ENCODE data around the gene ANKMY1.
A peak's percentile ranks its signal among the peaks of the same experiment; 100 is the strongest.

Gene ANKMY1

GRCh38 chr2:240455647-240456446, 101.9 kb downstream of the ANKMY1 start:
- no peak for DNase-seq

- DNase-seq: no peak
Measured at GRCh38 chr2:240455272-240455646, 102.5 kb downstream of the ANKMY1 start.

DNA sequence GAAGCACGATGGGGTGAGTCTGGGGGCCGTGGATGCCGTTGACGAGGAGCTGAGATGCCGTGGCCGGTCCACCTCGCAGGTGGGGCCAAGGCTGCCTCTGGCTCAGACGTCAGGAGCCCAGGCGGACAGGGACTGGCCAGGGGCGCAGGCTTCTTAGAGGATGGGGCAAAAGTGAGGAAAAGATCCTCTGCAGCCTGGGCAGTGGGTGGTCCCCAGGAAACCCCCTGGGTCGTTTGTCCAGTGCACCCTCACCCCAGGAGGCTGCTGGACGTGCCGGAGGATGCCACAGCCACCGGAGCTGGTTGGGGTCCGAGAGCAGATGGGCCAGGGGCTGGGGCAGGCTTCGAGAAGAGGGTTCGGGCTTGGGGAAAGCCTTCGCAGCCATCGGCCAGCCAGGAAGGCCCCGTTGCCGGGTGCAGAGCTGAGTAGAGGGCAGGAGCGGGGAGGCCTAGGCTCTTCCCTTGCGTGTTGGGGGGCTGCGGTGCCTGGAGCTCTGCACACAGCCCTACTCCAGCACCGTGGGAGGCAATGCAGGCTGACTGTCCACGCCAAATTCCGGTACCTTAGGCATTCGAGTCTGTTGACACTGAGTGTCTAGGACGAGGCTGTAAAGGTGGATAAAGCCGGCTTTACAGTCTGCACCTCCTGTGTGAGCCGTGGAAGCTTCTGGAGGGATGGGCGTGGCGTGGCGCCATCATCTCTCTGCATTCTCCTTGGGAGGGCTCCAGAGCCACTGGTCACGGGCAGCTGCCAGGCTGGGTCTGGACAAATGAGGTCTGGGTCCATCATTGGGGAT, 103.5 kb downstream of the ANKMY1 start:
- no peak for DNase-seq

DNA sequence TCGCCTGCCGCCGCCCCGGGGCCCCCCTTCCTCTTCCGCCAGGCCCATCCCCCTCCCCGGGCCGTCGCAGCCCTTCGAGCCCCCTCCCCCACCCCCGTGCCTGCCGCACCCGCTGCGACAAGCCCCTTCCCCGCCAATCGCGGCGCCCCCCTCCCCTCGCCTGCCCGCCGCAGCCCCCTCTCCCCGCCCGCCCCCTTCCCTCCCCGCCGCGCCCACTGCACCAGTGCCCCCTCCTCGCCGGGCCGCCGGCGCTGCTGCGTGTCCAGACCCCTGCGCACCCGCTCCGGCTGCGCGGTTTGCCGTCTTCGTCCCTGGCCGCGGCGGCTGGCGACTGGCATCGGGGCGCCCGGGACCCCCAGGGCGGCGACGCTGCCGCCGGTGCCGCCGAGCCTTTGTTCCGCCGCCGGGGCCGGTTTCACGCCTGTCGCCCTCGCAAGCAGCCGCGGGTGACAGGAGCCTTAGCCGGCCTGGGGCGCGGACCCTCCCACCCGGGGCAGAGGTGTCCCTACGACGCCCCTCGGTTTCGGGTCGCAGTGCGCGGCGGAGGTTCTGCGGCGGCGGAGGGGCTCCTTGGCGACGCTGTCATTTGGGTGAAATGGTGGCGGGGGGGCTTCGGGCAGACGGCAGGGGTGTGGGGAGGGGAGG, 104.2 kb downstream of the ANKMY1 start:
- DNase-seq: no peak

DNA sequence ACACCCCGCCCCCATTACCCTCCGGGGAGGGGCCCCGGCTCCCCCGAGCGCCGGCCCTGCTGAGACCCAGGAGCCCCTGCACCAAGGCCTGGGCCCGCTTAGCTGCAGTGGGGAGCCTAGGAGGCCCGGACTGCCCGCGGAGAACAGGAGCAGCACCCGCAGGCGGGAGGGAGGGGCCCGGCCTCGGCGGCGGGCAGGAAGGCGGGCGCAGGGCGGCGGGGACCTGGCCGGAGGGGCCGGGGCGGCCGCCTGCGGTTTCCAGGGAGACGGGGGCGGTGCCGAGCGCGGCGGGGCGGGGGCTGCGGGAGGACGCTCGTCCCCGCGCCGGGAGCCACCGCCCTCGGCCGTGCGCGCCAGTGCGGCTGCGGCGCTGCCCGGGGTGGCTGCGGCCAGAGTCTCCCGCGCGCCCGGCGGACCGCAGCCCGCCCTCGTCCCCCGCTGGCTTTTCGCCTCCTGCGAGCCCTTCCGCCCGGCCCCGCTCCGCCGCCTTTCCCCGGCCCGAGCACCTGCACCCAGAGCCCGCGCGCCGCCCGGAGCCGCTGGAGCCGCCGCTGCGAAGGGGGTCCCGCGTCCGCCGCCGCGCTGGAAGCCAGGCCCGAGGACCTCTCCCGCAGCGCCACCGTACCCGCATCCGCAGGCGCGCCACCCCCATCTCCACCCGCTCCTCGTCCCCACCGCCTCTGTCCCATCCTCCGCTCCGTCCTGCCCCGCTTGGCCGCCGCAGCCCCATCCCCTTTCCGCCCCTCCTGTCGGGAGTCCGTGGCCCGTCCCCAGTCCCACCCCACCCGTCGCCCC, 105.1 kb downstream of the ANKMY1 start:
- peak; percentile 10 for DNase-seq

- no peak for DNase-seq
Measured at GRCh38 chr2:240451791-240452461, 105.9 kb downstream of the ANKMY1 start.

GRCh38 chr2:240451108-240451611, 106.6 kb downstream of the ANKMY1 start:
- no peak for DNase-seq

- DNase-seq: no peak
Measured at GRCh38 chr2:240450532-240451107, 107.2 kb downstream of the ANKMY1 start.

DNA sequence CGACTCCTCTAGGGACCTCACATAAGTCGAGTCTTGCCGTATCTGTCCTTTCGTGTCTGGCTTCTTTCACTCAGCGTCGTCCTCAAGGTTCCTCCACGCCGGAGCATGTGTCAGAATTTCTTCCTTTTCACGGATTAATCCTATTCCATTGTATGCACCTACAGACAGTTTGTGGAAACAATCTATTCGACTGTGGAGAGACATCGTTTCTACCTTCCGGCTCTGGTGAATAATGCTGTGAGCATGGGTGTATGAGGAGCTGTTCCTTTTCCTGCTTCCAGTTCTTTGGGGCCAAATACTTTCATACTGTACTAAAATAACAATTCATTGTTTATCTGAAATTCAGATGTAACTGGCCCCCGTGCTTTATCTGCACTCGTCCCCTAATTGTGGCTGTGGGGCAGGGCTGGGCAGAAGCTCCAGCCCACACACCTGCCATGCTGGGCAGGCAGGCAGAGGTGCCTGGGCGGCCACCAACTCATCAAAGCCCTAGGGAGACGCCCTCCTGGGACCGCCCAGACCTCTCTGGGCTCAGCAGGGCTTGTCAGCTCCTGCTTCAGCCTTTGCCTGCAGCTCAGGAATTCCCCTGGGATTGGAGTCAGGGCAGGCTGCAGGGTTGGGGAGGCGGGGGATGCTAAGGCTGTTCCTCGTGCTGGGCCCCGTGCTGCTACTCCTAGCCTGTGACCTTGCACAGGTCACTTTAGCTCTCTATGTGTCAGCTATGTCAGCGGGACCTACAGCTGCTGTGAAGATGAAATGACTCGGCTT, 107.8 kb downstream of the ANKMY1 start:
- DNase-seq: no peak

- no peak for DNase-seq
Measured at GRCh38 chr2:240448387-240449274, 109.2 kb downstream of the ANKMY1 start.

DNA sequence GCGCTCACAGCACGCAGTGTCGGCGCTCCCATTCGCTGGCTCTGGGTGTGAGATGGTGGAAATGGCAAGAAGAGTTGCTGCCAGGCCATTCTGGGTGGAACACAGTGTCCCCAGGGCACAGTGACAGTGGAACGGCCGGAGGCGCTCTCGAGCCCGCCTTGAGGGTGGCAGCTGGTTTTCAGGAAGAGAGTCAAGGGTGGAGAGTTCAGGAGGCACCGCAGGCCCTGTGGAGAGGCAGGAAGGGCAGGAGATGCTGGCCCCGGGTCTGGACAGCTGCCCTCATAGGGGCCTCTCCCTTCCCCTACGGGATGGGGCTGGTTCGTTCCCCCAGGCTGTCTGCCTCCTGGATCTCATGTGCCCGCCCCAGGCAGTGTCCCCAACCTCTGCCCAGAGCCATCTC, 109.9 kb downstream of the ANKMY1 start:
- DNase-seq: no peak

GRCh38 chr2:240447331-240447730, 110.5 kb downstream of the ANKMY1 start:
- DNase-seq: no peak

DNA sequence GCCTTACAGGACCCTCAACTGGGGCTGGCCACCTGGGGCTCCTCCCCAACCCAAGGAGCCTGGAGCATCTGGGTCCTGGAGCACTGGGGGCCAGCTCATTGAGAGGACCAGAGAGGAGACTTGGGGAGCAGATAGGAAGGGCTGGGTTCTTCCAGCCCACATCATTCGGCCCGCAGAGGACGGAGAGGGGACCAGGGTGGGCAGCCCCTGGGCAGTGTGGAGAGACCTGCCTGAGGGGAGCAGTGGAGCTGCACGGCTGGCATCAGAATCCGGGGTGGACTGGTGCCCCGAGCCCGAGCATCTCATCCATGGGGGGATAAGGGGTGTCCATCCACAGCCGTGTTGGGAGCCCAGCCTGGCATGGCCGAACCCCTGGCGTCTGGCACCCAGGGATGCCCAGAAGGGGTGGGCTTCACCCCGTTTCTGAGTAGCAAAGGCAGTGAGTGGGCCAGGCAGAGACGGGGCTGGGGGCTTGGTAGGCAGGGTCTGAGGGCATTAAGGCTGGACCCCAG, 111.1 kb downstream of the ANKMY1 start:
- no peak for DNase-seq

DNA sequence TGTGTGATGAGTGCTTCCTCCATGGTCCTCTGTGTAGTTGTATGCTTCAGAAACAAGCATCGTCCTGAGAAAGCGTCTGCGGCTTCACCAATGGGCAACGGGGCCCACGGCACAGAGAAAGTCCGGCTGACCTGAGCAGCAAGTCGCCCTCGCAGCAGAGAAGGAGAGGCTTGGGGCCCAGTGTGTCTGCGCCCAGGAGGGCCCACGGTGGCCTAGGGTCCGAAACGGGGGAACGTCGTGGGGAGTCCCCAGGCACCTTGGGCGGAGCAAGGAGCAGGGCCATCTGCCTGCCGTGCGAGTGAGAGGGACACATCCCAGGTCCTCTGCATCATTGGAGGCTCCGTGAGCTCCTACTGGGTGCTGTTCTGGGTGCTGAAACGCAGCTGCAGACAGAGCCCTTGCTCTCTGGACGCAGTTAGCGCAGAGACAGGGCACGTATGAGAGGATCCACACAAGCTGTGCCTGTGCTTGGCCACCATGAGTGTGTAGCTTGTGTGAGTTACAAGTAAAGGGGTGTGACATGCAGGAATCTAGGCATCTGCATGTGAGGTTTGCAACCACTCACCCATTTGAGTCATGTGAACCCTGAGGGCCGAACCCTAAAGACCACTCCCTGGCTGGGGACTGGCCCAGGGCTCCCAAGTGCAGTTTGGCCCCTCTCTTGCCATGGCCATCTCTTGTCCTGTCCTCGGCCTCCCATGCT, 111.7 kb downstream of the ANKMY1 start:
- no peak for DNase-seq

GRCh38 chr2:240444464-240444863, 113.3 kb downstream of the ANKMY1 start:
- DNase-seq: no peak

DNA sequence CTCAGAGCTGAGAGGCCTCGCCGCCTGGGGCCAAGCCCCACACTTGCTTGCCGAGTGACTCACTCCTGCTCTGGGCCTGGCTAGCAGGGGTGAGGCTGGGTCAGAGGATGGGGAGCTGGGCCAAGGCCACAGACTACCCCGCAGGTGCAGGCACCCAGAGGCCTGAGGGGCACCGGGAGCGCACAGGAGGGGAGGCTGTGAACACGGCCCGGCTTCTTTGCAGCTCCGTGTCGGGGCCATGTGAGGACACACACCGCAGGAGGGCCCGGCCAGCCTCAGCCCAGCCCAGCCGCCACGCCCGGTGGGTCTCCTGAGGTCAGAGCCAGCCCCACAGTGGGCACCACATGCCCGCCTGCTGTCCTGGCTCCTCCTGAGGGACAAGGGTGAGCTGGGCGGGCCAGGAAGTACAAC, 113.9 kb downstream of the ANKMY1 start:
- DNase-seq: no peak

GRCh38 chr2:240442891-240443715, 114.7 kb downstream of the ANKMY1 start:
- DNase-seq: no peak

- DNase-seq: no peak
Measured at GRCh38 chr2:240441993-240442411, 115.8 kb downstream of the ANKMY1 start.
